Measurements from ENCODE around the gene KMO.

DNA sequence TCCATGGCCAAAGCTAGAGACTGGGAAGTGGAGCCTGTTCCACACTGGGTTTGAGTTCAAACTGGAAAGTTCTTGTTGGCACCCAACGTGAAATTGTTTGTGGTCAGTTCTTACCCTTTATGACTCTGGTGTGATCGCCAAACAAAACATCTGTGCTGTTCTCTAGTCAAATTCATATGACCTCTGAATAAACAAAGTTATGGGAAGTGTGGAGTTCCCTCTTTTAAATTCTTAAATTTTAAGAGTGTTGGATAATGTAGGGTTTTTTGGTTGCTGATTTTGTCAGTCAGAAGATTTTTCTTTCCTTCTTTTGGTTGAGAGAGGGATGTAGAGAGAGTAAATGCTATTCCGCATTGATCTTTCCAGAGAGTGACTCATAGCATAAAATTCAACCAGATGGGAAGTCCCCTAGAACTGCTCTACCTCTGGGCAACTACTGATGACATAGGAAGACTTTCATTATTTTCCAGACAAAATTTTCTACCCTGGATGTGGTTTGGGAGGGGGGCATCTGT, 71.6 kb downstream of the KMO start:
- TF ChIP-seq CTCF (IDR thresholded peaks at IDR 0.05; ENCODE audit: low read depth, low read length, missing input control) (no peak), SP1 (IDR thresholded peaks at IDR 0.05) (no peak), JUND (IDR thresholded peaks at IDR 0.05) (no peak), GABPA (IDR thresholded peaks at IDR 0.05 in 1 of 2, conservative IDR thresholded peaks at IDR 0.05 in 1 of 2) (no peak)
